Neural progenitor cell (in vitro differentiated cells): ENCODE data around the gene IGBP1. TPM values are rescaled to one million over a fixed set of nuclear protein-coding genes. Genes with fewer than 3 reads are reported as not detected.
A peak's percentile ranks its signal among the peaks of the same experiment; 100 is the strongest.

Experiments used
- DNase-seq: peaks from one replicate; pipeline ENCODE4 v3.0.0-alpha.2; 2016; ENCODE audit warnings: low spot score
- H2AFZ ChIP-seq: fragments of 200-600 bp; sonication (generic); replicated peaks from 2 replicates; pipeline ENCODE4 v1.6.1; 2016; ENCODE audit warnings: antibody characterized with exemption
- H3F3A ChIP-seq: fragments of 200-600 bp; sonication (generic); 2 replicates; pipeline ENCODE4 v1.6.1; 2016; ENCODE audit warnings: antibody characterized with exemption, low read depth
- H3K27ac ChIP-seq: fragments of 200-600 bp; sonication (generic); 2 replicates; pipeline ENCODE4 v1.5.1; 2016; ENCODE audit warnings: mild to moderate bottlenecking
- H3K27me3 ChIP-seq: fragments of 200-600 bp; sonication (generic); 2 replicates; pipeline ENCODE4 v1.6.1; 2016; ENCODE audit warnings: mild to moderate bottlenecking, moderate library complexity
- H3K36me3 ChIP-seq: fragments of 200-600 bp; sonication (generic); 2 replicates; pipeline ENCODE4 v1.5.1; 2016
- H3K4me1 ChIP-seq: fragments of 200-600 bp; sonication (generic); 2 replicates; pipeline ENCODE4 v1.6.1; 2016; ENCODE audit warnings: mixed run types
- H3K4me2 ChIP-seq: fragments of 200-600 bp; sonication (generic); 2 replicates; pipeline ENCODE4 v1.6.1; 2016
- H3K4me3 ChIP-seq: fragments of 200-600 bp; sonication (generic); 2 replicates; pipeline ENCODE4 v1.5.1; 2016
- H3K79me2 ChIP-seq: fragments of 200-600 bp; sonication (generic); 2 replicates; pipeline ENCODE4 v1.6.1; 2016; ENCODE audit warnings: low read depth
- H3K9ac ChIP-seq: fragments of 200-600 bp; sonication (generic); 2 replicates; pipeline ENCODE4 v1.6.1; 2016
- H3K9me3 ChIP-seq: fragments of 200-600 bp; sonication (generic); 2 replicates; pipeline ENCODE4 v1.5.1; 2016; ENCODE audit warnings: low read depth
- H4K20me1 ChIP-seq: fragments of 200-600 bp; sonication (generic); 2 replicates; pipeline ENCODE4 v1.6.1; 2016; ENCODE audit warnings: low read depth
- H3K27ac Mint-ChIP-seq: 3 replicates; pipeline ENCODE4 v1.8.0; 2021; ENCODE audit warnings: mixed read lengths
- H3K27me3 Mint-ChIP-seq: 2 replicates; pipeline ENCODE4 v1.8.0; 2022; ENCODE audit warnings: low read depth, mild to moderate bottlenecking, inconsistent platforms, moderate library complexity, mixed read lengths; ENCODE audit not compliant: insufficient read depth
- H3K36me3 Mint-ChIP-seq: 3 replicates; pipeline ENCODE4 v1.8.0; 2021; ENCODE audit warnings: mixed read lengths
- H3K4me1 Mint-ChIP-seq: 3 replicates; pipeline ENCODE4 v1.8.0; 2021; ENCODE audit warnings: mixed read lengths
- H3K4me3 Mint-ChIP-seq: 3 replicates; pipeline ENCODE4 v1.8.0; 2021; ENCODE audit warnings: mild to moderate bottlenecking, moderate library complexity, mixed read lengths
- H3K9me3 Mint-ChIP-seq: 3 replicates; pipeline ENCODE4 v1.8.0; 2020; ENCODE audit warnings: mixed read lengths
- EZH2 ChIP-seq: fragments of 200-600 bp; sonication (generic); IDR thresholded peaks from 2 replicates; pipeline ENCODE4 v1.6.1; 2017; ENCODE audit warnings: antibody characterized with exemption, mild to moderate bottlenecking, moderate library complexity
- EZH2phosphoT487 ChIP-seq: fragments of 200-600 bp; sonication (generic); IDR thresholded peaks from 2 replicates; pipeline ENCODE4 v1.6.1; 2017; ENCODE audit warnings: antibody characterized with exemption
- total RNA-seq: library from RNA; depleted of rRNA; stranded (reverse); fragments of >200 nt; gene quantifications from 2 replicates; pipeline ENCODE4 v1.2.3, GENCODE V29; 2015; ENCODE audit warnings: low replicate concordance
- TF ChIP-seq, protein P1 (sequence below): fragments of 200-600 bp; sonication (generic); IDR thresholded peaks from 2 replicates; pipeline ENCODE4 v1.5.1; 2017; ENCODE audit warnings: antibody characterized with exemption, mild to moderate bottlenecking

The IGBP1 gene
- total RNA-seq, 1 donor from 2014 or later = 54.0 TPM

DNA sequence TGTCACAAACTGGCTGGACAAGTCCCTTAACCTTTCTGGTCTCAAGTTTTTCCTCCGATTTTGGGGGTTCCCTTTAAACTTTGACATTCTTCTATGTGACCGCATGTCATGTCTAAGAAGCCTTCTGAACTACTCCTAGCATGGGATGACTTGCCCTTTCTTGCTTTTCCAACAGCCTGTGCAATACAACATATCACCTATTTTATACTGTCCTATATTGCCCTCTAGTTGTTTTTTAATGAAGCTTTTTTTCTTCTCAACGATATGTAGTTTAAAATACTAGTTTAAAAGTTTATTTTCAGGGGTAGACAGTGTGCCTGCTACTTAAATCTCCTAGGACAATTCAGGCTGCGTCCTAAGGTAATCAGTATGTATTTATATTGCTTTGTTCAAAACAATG lies 1.0 kb upstream of the IGBP1 start:
- Histone ChIP-seq H4K20me1 (no peaks in the 10 kb centered on the region), H3K4me3 (no peak overlapping the region), H2AFZ (no peak overlapping the region), H3K4me2 (no peak overlapping the region), H3K9ac (no peak overlapping the region), H3K27me3 (no peaks in the 10 kb centered on the region), H3K79me2 (peaks cover 19% of the 10 kb centered on the region), H3K9me3 (no peaks in the 10 kb centered on the region), H3K27ac (no peak overlapping the region), H3K4me1 (peaks cover 4% of the 10 kb centered on the region), H3F3A (peaks cover 4% of the 10 kb centered on the region), H3K36me3 (no peaks in the 10 kb centered on the region)
- Mint-ChIP-seq H3K36me3 (no peaks in the 10 kb centered on the region), H3K9me3 (no peaks in the 10 kb centered on the region), H3K27ac (no peak overlapping the region), H3K27me3 (peaks cover 7% of the 10 kb centered on the region), H3K4me3 (peak overlapping the region; percentile 66), H3K4me1 (peaks cover 26% of the 10 kb centered on the region)
- no peak for DNase-seq
- TF ChIP-seq EZH2phosphoT487 = no peak
- TF ChIP-seq, protein P1, sequence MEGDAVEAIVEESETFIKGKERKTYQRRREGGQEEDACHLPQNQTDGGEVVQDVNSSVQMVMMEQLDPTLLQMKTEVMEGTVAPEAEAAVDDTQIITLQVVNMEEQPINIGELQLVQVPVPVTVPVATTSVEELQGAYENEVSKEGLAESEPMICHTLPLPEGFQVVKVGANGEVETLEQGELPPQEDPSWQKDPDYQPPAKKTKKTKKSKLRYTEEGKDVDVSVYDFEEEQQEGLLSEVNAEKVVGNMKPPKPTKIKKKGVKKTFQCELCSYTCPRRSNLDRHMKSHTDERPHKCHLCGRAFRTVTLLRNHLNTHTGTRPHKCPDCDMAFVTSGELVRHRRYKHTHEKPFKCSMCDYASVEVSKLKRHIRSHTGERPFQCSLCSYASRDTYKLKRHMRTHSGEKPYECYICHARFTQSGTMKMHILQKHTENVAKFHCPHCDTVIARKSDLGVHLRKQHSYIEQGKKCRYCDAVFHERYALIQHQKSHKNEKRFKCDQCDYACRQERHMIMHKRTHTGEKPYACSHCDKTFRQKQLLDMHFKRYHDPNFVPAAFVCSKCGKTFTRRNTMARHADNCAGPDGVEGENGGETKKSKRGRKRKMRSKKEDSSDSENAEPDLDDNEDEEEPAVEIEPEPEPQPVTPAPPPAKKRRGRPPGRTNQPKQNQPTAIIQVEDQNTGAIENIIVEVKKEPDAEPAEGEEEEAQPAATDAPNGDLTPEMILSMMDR = no peak

GRCh38 chrX:70132877-70133302 lies 357 bp upstream of the IGBP1 start:
- no peaks in the 10 kb centered on the region for H3K36me3 Mint-ChIP-seq
- peak overlapping the region; percentile 99 for H3K27ac Mint-ChIP-seq
- H3K9me3 ChIP-seq = no peaks in the 10 kb centered on the region
- peaks cover 4% of the 10 kb centered on the region for H3F3A ChIP-seq
- H2AFZ ChIP-seq = peak overlapping the region; percentile 78
- H3K36me3 ChIP-seq = no peaks in the 10 kb centered on the region
- H3K9ac ChIP-seq = no peak overlapping the region
- H3K27ac ChIP-seq = no peak overlapping the region
- peaks cover 4% of the 10 kb centered on the region for H3K4me1 ChIP-seq
- no peaks in the 10 kb centered on the region for H4K20me1 ChIP-seq
- peaks cover 26% of the 10 kb centered on the region for H3K4me1 Mint-ChIP-seq
- no peaks in the 10 kb centered on the region for H3K9me3 Mint-ChIP-seq
- no peak for TF ChIP-seq EZH2
- no peak for TF ChIP-seq EZH2phosphoT487
- TF ChIP-seq, protein P1 = no peak
- peaks cover 7% of the 10 kb centered on the region for H3K27me3 Mint-ChIP-seq
- peaks cover 19% of the 10 kb centered on the region for H3K79me2 ChIP-seq
- H3K4me2 ChIP-seq = peak overlapping the region; percentile 77
- H3K4me3 ChIP-seq = peak overlapping the region; percentile 80
- H3K4me3 Mint-ChIP-seq = peak overlapping the region; percentile 99
- DNase-seq = no peak
- no peaks in the 10 kb centered on the region for H3K27me3 ChIP-seq

- peak overlapping the region; percentile 89 for H2AFZ ChIP-seq
- Mint-ChIP-seq H3K36me3 (no peaks in the 10 kb centered on the region), H3K4me3 (peak overlapping the region; percentile 99), H3K27ac (peak overlapping the region; percentile 99), H3K27me3 (peaks cover 7% of the 10 kb centered on the region), H3K9me3 (no peaks in the 10 kb centered on the region), H3K4me1 (peaks cover 15% of the 10 kb centered on the region)
- H3K36me3 ChIP-seq = no peaks in the 10 kb centered on the region
- no peaks in the 10 kb centered on the region for H4K20me1 ChIP-seq
- DNase-seq = peak; percentile 29
- H3K4me3 ChIP-seq = peak overlapping the region; percentile 80
- no peak overlapping the region for H3K27ac ChIP-seq
- TF ChIP-seq EZH2 (no peak), EZH2phosphoT487 (no peak)
- TF ChIP-seq, protein P1 = no peak
- peaks cover 19% of the 10 kb centered on the region for H3K79me2 ChIP-seq
- H3K9ac ChIP-seq = peak overlapping the region; percentile 45
- no peaks in the 10 kb centered on the region for H3K9me3 ChIP-seq
- H3F3A ChIP-seq = peaks cover 4% of the 10 kb centered on the region
- H3K4me2 ChIP-seq = peak overlapping the region; percentile 77
- no peaks in the 10 kb centered on the region for H3K27me3 ChIP-seq
- H3K4me1 ChIP-seq = peaks cover 4% of the 10 kb centered on the region
Measured at GRCh38 chrX:70134116-70134477, 850 bp downstream of the IGBP1 start.
